ENCODE results near the gene EIPR1.
A peak's percentile ranks its signal among the peaks of the same experiment; 100 is the strongest.

Gene EIPR1

GRCh38 chr2:3377612-3378432, at the start of gene EIPR1:
TSS of gene EIPR1 (minus strand) at chr2:3377818. CDS start at chr2:3377689, 129 bp downstream.
- peak; percentile 99 for DNase-seq (ENCODE audit: low read depth, low spot score)

DNA sequence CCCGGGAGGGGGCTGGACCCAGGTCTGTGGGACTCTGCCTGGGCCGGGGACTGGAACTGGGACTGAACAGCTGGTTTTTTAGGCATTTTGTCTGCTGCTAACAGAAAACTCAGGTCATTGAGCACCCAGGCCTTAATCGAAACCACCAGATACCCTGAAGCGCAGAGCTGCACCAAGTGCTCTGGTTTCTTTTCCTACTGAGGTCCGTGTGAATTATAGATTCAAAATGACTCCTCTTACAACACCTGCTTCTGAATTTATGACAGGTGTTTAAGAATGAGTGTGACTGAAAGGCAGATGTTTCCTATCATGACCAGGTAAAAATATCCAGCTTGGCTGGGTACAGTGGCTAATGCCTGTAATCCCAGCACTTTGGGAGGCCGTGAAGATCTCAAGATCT, 49.7 kb upstream of the EIPR1 start:
- no peak for DNase-seq (ENCODE audit: low read depth, low spot score)

DNA sequence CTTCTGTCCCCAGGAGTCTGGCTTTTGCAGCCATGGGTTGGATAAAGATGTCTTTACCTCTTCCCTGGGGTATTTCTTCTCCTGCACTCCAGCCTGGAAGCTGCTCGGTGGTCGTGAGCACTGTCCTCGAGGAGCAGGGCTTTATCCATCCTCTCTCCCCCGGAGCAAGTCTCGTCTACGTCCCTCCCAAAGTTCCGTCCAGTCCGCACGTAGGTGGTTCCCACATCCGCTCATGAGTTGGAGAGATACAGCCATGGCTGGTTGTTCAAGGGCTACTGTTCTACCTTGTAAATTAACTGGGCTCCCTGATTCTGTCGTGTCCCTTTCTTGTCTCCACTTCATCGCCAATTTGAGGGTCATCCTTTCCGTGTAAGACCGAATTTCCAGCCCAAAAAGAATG, 49.0 kb upstream of the EIPR1 start:
- no peak for DNase-seq (ENCODE audit: low read depth, low spot score)

DNA sequence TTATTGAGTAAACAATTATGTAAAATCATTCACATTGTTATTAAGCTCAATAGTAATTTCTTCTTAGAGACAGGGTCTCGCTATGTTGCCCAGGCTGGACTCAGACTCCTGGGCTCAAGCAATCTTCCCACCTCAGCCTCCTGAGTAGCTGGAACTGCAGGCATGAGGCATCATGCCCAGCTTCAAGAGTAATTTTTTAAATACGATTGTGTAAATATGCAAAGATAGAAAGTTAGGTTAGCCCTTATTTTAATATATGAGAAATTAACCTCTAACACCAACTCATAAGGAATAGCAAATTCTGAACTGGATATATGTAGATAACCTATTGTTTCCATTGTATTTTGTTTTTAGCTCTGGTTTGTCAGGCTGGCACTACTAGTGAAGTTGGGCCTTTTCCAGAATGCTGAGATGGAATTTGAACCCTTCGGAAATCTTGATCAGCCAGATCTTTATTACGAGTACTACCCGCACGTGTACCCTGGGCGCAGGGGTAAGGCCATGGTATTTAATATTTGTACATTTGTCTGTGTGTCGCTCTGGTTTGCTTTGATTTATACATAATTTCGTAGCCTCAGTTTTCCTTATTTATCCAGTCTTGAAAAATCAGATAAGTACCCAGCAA, 46.7 kb upstream of the EIPR1 start:
- no peak for DNase-seq (ENCODE audit: low read depth, low spot score)

DNA sequence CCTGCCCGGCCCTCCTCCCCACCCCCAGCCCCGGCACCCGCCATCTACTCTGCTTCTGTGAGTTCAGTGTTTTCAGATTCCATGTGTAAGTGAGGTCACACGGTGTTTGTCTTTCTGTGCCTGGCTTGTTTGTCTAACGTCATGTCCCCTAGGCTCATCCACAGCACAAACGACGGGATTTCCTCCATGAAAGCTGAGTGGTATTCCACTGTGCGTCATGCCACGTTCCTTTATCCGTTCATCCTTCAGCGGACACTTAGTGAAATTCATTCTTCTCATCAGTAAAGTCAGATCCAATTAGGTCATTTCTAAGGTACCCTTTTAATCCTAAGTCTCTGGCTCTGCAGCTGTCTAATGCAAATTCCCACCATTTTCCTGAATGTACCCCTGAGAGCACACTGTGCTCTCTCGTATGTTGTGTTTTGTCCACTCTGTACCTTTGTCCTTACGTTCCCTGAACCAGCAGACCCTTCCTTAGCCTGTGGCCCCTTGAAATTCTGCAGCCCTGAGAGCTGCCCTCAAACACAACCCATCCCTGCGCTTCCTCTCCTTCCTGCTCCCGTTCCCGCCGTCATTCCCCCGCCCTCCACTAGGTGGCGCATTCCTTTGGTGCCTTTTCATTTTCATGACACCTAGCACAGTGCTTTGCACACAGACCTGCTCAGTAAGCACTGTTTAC, 46.0 kb upstream of the EIPR1 start:
- peak; percentile 59 for DNase-seq (ENCODE audit: low read depth, low spot score)

DNA sequence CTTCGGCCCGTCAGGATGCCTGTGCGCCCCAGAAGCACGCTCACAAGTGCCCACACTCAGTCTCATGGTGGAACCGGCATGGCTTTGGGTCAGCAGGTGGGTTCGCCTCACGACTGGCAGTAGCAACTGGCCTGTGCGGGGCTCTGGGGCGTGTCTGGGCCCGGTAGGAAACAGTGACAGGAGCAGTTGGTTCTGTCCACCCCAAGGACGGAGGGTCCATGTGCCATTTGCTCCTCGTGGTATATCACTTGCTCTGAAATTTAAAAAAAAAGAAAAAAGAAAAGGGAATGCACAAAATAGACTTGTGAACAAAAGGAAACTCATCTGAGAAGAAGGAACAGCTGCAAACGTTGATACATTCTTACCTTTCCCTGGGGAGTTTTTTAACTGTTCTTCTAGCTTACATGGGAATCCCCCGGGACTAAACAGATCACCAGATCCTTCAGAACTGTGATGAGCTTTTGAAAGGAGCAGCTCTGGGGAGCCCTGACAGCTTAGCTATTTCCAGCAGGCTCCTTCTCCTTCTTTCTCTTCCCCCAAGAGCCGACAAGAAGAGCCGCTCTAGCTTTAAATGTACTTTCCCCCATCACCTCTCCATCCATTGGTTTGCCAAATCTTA, 44.7 kb upstream of the EIPR1 start:
- DNase-seq (ENCODE audit: low read depth, low spot score): no peak

DNA sequence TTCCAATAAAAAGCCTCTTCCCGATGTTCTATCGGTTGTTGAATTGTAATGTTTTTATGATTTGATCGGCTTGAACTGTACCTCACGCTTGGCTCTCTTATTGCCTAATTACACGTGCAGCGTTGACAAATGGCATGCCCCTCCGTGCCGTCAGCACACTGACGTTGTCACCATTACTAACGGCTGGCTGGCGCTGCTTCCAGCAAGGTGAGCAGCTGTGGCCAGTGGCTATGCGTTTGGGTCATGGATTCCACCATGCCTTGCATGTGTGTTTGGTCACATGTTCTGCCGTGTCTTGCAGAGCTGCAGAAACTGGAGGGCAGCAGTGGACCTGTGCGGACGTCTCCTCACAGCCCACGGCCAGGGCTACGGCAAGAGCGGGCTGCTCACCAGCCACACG, 44.0 kb upstream of the EIPR1 start:
- DNase-seq (ENCODE audit: low read depth, low spot score): no peak

GRCh38 chr2:3420769-3421397, 43.3 kb upstream of the EIPR1 start:
- no peak for DNase-seq (ENCODE audit: low read depth, low spot score)

- no peak for DNase-seq (ENCODE audit: low read depth, low spot score)
Observed at GRCh38 chr2:3420076-3420768, 42.6 kb upstream of the EIPR1 start.

DNA sequence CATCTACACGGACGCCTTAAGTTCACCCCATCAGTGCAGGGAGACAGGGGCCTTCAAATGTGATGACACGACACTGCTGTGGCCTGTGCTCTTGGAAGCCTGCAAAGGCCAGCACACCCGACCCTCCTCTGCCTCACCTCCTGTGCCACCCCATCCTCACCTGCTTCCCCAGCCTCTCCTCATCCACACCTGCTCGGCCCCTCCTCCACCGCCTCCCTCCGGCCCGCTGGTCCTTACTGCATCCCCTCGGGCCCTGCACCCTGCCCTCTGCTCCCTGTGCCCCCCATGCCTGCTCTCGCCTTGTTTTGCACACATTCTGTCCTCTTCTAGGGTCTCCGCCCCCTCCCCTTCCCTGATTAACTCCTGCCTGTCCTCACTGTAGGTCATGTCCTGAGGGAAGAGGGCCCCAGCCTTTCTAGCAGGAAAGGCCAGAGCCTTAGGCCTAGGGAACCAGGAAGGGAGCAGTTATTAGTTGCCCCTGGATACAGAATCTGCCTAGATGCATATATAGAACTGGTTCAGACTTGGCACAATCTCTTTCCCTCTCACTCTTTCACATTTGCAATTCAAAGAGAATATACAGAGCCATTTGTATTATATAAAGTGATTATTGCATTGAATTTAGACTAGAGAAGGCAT, 41.3 kb upstream of the EIPR1 start:
- DNase-seq (ENCODE audit: low read depth, low spot score): no peak

GRCh38 chr2:3414133-3414860, 36.7 kb upstream of the EIPR1 start:
- DNase-seq (ENCODE audit: low read depth, low spot score): no peak

- DNase-seq (ENCODE audit: low read depth, low spot score): no peak
Observed at GRCh38 chr2:3413697-3414096, 36.1 kb upstream of the EIPR1 start.

- DNase-seq (ENCODE audit: low read depth, low spot score): no peak
Observed at GRCh38 chr2:3411103-3411502, 33.5 kb upstream of the EIPR1 start.

GRCh38 chr2:3409627-3410170, 32.1 kb upstream of the EIPR1 start:
- no peak for DNase-seq (ENCODE audit: low read depth, low spot score)

DNA sequence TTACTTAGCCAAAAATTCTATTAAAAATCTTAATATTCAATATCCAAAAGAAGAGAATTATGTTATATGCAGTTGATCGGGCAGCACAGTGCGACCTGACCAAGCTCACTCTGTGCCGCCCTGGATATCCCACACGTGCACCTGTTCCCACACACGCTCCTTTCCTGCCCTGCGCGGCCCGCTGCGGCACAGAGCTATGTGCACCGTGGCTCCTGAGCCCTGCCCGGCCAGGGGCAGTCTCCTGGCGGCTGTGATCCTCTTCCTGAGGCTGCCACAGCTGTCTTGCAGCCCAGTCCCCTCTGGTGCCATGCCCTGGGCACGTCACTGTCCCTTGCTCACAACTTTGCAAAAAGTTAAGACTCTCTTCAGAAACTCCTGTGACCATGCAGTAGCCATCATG, 31.2 kb upstream of the EIPR1 start:
- DNase-seq (ENCODE audit: low read depth, low spot score): no peak

DNA sequence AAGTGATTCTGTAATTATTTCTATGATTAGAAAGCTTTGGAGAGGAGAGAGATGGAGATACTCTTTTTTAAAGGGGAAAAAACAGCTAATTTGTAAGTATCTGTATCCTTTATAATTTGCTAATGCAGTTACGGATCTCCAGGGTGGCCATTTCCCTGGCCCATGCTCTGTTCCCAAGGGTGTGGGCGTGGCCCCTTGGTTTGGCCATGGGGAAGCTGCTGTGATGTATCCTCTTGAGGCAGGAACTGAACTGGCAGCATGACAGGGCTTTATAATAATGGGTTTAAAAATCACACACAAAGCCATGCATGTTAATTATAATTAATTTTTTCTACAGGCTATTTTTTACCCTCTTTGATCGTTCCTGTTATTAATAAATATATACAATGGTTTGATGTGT, 28.9 kb upstream of the EIPR1 start:
- DNase-seq (ENCODE audit: low read depth, low spot score): no peak

DNA sequence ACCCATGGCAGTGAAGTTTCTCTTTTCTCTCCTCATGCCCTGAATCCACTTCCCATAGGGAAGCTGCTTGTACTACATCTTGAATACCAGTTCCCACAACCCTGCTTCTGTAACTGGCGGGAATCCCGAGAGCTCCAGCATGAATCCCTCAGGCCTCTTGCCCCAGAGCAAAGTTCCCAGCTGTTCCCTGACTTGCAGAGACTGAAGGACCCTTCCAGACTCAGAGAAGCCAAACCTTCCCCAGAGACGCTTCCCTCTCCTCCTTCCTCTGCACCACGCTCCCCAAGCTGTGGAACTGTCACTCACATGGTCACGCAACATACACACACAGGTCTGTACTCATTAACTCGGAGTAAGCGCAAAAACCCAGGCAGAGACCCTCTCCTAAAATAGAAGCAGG, 28.3 kb upstream of the EIPR1 start:
- DNase-seq (ENCODE audit: low read depth, low spot score): no peak

- no peak for DNase-seq (ENCODE audit: low read depth, low spot score)
Observed at GRCh38 chr2:3405307-3405706, 27.7 kb upstream of the EIPR1 start.

DNA sequence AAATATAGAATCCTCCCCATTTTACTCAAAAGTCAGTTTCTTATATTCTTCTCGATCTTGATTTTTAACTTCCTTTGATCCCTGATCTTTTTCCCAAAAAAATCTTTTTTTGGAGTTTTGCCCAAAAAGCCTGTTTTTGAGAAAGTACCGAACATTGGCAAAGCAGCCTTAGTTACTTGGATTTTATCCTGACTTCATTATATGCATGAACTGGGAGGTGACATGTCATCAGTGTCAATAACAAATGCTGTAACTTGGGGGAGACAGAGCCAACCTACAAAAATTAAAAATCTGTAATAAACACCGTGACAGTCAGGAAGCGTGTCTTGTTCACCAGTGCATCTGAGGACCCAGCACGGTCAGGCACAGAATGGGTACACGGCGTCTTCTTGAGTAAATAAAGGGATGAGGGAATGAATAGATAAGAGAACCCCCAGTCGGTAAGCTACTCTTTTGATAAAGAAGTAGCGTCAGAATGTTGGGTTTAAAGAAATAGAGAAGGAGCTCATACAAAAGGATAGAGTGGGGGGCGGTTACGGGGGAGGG, 26.8 kb upstream of the EIPR1 start:
- DNase-seq (ENCODE audit: low read depth, low spot score): no peak
